GM12878 (cell line): Measurements from ENCODE around the gene ACSF3. TPM values are rescaled to one million over a fixed set of nuclear protein-coding genes. Genes with fewer than 3 reads are reported as not detected.

Experiments used
- ATAC-seq: fragments of 200-7000 bp; cut with Tn5 transposase; 3 replicates; pipeline ENCODE4 v1.9.1; 2020; ENCODE audit warnings: mild to moderate bottlenecking, moderate library complexity
- BruUV-seq: library from RNA; stranded (reverse); fragments of 400-500 nt; replicated peaks from 2 replicates; lab custom pipeline; 2021; lab: Mats Ljungman, UMichigan
- CTCF ChIA-PET: fragments of 300-600 bp; sonication (Branson Sonifier 250); formaldehyde crosslinking; extraction: SDS; loops from one replicate; lab custom pipeline; 2021; ENCODE audit warnings: inconsistent platforms; lab: Yijun Ruan, JAX
- POLR2A ChIA-PET: fragments of 350-600 bp; formaldehyde crosslinking; extraction: SDS; loops from one replicate; lab custom pipeline; 2021; ENCODE audit warnings: inconsistent platforms; lab: Charles Lee
- RAD21 ChIA-PET: fragments of 300-600 bp; sonication (Branson Sonifier 250); formaldehyde crosslinking; loops from one replicate; lab custom pipeline; 2023; ENCODE audit warnings: antibody characterized with exemption; ENCODE audit not compliant: unreplicated experiment; lab: Charles Lee
- SMC1A ChIA-PET: fragments of 300-600 bp; sonication (Branson Sonifier 250); formaldehyde crosslinking; loops from one replicate; lab custom pipeline; 2023; ENCODE audit not compliant: unreplicated experiment, uncharacterized antibody; lab: Charles Lee
- DNase-seq: peaks from one replicate; pipeline ENCODE4 v3.0.0-alpha.2; 2011; ENCODE audit warnings: low read depth, low spot score
- FAIRE-seq: peaks from 3 replicates; lab custom pipeline; 2011; peaks lifted over from hg19 to GRCh38; lab: Jason Lieb, UNC
- H2AFZ ChIP-seq: 2 replicates; pipeline ENCODE4 v1.6.0; 2011; ENCODE audit warnings: low read depth, low read length, control low read depth; ENCODE audit not compliant: control insufficient read depth
- H3K27ac ChIP-seq: 2 replicates; pipeline ENCODE4 v1.5.1; 2011; ENCODE audit warnings: control low read depth; ENCODE audit not compliant: control insufficient read depth, insufficient read depth
- H3K27me3 ChIP-seq, 2 experiments: replicated peaks in 1 of 2; 2 replicates each; pipeline versions ENCODE4 v1.6.0 to v1.6.1; 2011; ENCODE audit warnings: low read length in 1 of 2; ENCODE audit not compliant: control insufficient read depth in 2 of 2, insufficient read depth in 2 of 2
- H3K36me3 ChIP-seq, 2 experiments: 2 replicates each; pipeline ENCODE4 v1.5.1; 2011; ENCODE audit warnings: low read length in 1 of 2; ENCODE audit not compliant: control insufficient read depth in 2 of 2, insufficient read depth in 2 of 2
- H3K4me1 ChIP-seq: 2 replicates; pipeline ENCODE4 v1.6.1; 2011; ENCODE audit warnings: mild to moderate bottlenecking, low read length, moderate library complexity, mixed read lengths; ENCODE audit not compliant: control insufficient read depth, insufficient read depth
- H3K4me2 ChIP-seq: 2 replicates; pipeline ENCODE4 v1.6.0; 2011; ENCODE audit warnings: control low read depth; ENCODE audit not compliant: control insufficient read depth, insufficient read depth
- H3K4me3 ChIP-seq: fragments of 200-600 bp; sonication (generic); 2 replicates; pipeline ENCODE4 v1.5.1; 2016
- H3K79me2 ChIP-seq: 2 replicates; pipeline ENCODE4 v1.6.0; 2011; ENCODE audit warnings: low read length; ENCODE audit not compliant: control insufficient read depth, insufficient read depth
- H3K9ac ChIP-seq: 2 replicates; pipeline ENCODE4 v1.8.0; 2011; ENCODE audit warnings: low read length, control low read depth, mixed read lengths; ENCODE audit not compliant: control insufficient read depth, insufficient read depth
- H3K9me3 ChIP-seq: replicated peaks from 3 replicates; pipeline ENCODE4 v1.5.1; 2011; ENCODE audit warnings: mild to moderate bottlenecking, low read length; ENCODE audit not compliant: control insufficient read depth, insufficient read depth
- H4K20me1 ChIP-seq: 2 replicates; pipeline ENCODE4 v1.6.0; 2011; ENCODE audit not compliant: control insufficient read depth, insufficient read depth
- ATF7 ChIP-seq: fragments of 450-650 bp; IDR thresholded peaks from 2 replicates; pipeline ENCODE4 v1.6.1; 2016; ENCODE audit warnings: low read depth, mild to moderate bottlenecking
- CBX3 ChIP-seq: fragments of 200-600 bp; sonication (generic); IDR thresholded peaks from 2 replicates; pipeline ENCODE4 v1.6.1; 2016; ENCODE audit warnings: low read depth, borderline replicate concordance
- ESRRA ChIP-seq: IDR thresholded peaks from 2 replicates; pipeline ENCODE4 v1.6.1; 2012; ENCODE audit warnings: mild to moderate bottlenecking, low read length, improper control_type of control experiment
- IKZF2 ChIP-seq, 2 experiments: fragments of 450-650 bp; IDR thresholded peaks; 2 replicates each; pipeline ENCODE4 v1.6.1; 2017; ENCODE audit warnings: mild to moderate bottlenecking in 2 of 2, moderate library complexity in 2 of 2
- NFXL1 ChIP-seq: fragments of 450-650 bp; IDR thresholded peaks from 2 replicates; pipeline ENCODE4 v1.6.1; 2017; ENCODE audit warnings: antibody characterized with exemption, mild to moderate bottlenecking, borderline replicate concordance
- RAD51 ChIP-seq: fragments of 450-650 bp; IDR thresholded peaks from 2 replicates; pipeline ENCODE4 v1.6.1; 2016; ENCODE audit warnings: moderate library complexity, mild to moderate bottlenecking, inconsistent platforms
- SMAD5 ChIP-seq: IDR thresholded peaks from 2 replicates; pipeline ENCODE4 v1.6.1; 2016; ENCODE audit warnings: antibody characterized with exemption, low read depth
- SRF ChIP-seq, 2 experiments: IDR thresholded peaks; 2 replicates each; pipeline ENCODE4 v1.6.1; 2011; ENCODE audit warnings: low read depth in 2 of 2, low read length in 2 of 2, mild to moderate bottlenecking in 1 of 2, moderate library complexity in 1 of 2
- SUPT20H ChIP-seq: IDR thresholded peaks from 2 replicates; pipeline ENCODE4 v1.6.1; 2011; ENCODE audit warnings: low read depth, mild to moderate bottlenecking, low read length, moderate library complexity, borderline replicate concordance; ENCODE audit not compliant: control insufficient read depth
- WGBS: methylation state at CpG from one replicate; pipeline ENCODE4 v1.1.6; 2016; ENCODE audit warnings: low lambda C conversion rate; ENCODE audit not compliant: insufficient replicate concordance, insufficient coverage; ENCODE audit errors: missing lambda C conversion rate; 5-methylcytosine and 5-hydroxymethylcytosine counted together
- in situ Hi-C: fragments of 300-500 bp; cut with MboI; formaldehyde crosslinking; loops from 9 replicates; pipeline ENCODE4 v1.14.3; 2018; ENCODE audit warnings: mixed read lengths
- intact Hi-C: fragments of 100-400 bp; cut with micrococcal nuclease; formaldehyde crosslinking; loops from one replicate; pipeline ENCODE4 v1.14.2; 2022; ENCODE audit not compliant: unreplicated experiment
- polyA plus RNA-seq, 11 experiments: library from polyadenylated mRNA; depleted of rRNA in 4 of 11; unstranded in 6 of 11; stranded (reverse) in 5 of 11; fragments of >200 nt; fragmentation: Nextera tagmentation in 4 of 11; fragmentation: Illumina TruSeq in 1 of 11; extraction: Ambion mirVana in 4 of 11; extraction: Trizol in 1 of 11; gene quantifications; 1 replicate in 1 of 11; 2 replicates in 10 of 11; pipeline versions ENCODE4 v1.2.1 to v1.2.3, GENCODE V29; 2011 to 2016; ENCODE audit warnings: inconsistent platforms in 2 of 11, missing spikeins in 2 of 11, low read depth in 1 of 11
- total RNA-seq, 4 experiments: library from RNA; depleted of rRNA in 3 of 4; stranded (reverse); fragments of >200 nt in 3 of 4; fragmentation: Illumina TruSeq in 1 of 4; extraction: Trizol in 1 of 4; gene quantifications; 2 replicates each; pipeline versions ENCODE4 v1.2.1 to v1.2.3, GENCODE V29; 2013 to 2021
- TF ChIP-seq, protein P1 (sequence below): IDR thresholded peaks from 2 replicates; pipeline ENCODE4 v1.6.1; 2011; ENCODE audit warnings: borderline replicate concordance, low read depth, mild to moderate bottlenecking, moderate library complexity, mixed read lengths, low read length; ENCODE audit not compliant: insufficient read depth; ENCODE audit errors: extremely low read length
- TF ChIP-seq, protein P2 (sequence below): IDR thresholded peaks from 2 replicates; pipeline ENCODE4 v1.6.1; 2012; ENCODE audit warnings: mild to moderate bottlenecking, low read depth, low read length
- TF ChIP-seq, protein P3 (sequence below): fragments of 450-650 bp; formaldehyde crosslinking; IDR thresholded peaks from 2 replicates; pipeline ENCODE4 v1.4.0; 2022; ENCODE audit warnings: mild to moderate bottlenecking, moderate library complexity

The ACSF3 gene
- total and polyA plus RNA-seq, 10 of the 15 experiments (the other 5 are each of a cell fraction or from before 2014, with no cell fraction given): 1.0 to 44.4 (median 25.8) TPM

DNA sequence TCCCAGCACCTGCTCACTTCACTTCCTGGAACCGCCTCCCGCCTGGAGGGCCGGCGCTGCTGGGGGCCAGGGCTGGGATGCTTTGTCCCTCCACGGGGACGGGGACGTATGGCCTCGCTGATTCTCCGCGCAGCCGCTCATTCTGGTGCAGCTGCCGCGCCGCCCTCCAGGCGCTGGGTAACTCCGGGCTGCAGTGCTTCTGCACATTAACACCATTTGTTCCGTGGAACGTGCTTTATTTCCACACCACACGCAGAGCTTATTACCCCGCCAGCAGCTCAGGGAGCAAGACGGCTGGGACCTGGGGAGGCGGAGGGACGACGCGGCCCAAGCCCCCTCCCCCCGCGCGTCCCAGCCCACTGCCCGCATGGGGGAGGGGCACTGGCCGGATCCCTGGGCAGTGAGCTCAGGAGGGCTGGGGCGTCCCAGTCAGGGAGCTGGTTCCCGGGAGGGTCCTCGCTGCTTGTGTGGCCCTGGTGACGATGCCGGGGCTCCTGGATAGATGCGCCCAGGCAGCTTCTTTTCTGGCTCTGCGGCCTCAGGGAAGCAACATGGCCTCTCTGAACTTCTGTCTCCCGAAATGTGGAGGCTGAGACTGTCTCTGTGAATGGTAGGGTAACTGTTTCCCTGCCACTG is 45.4 kb upstream of the ACSF3 start:
- ChIA-PET CTCF (no interaction called here), RAD21 (no interaction called here), POLR2A (no interaction called here), SMC1A (interaction anchor here (1.0 kb wide), 1 partner anchor 12 kb away, joined by 3 read pairs; no protein-coding TSS in a partner anchor)
- no peak overlapping the region for H3K27ac ChIP-seq
- H3K4me1 ChIP-seq: no peaks in the 10 kb centered on the region
- no peak for TF ChIP-seq NFXL1
- TF ChIP-seq, protein P1, sequence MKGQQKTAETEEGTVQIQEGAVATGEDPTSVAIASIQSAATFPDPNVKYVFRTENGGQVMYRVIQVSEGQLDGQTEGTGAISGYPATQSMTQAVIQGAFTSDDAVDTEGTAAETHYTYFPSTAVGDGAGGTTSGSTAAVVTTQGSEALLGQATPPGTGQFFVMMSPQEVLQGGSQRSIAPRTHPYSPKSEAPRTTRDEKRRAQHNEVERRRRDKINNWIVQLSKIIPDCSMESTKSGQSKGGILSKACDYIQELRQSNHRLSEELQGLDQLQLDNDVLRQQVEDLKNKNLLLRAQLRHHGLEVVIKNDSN: no peak
- no peak for TF ChIP-seq SUPT20H
- no peak for TF ChIP-seq IKZF2 (IDR thresholded peaks at IDR 0.05)
- no peak for TF ChIP-seq SRF (IDR thresholded peaks at IDR 0.05; ENCODE audit: low read depth in 2 of 2, low read length in 2 of 2)
- TF ChIP-seq RAD51: no peak
- no peak for TF ChIP-seq SMAD5
- TF ChIP-seq CBX3: no peak
- TF ChIP-seq, protein P2, sequence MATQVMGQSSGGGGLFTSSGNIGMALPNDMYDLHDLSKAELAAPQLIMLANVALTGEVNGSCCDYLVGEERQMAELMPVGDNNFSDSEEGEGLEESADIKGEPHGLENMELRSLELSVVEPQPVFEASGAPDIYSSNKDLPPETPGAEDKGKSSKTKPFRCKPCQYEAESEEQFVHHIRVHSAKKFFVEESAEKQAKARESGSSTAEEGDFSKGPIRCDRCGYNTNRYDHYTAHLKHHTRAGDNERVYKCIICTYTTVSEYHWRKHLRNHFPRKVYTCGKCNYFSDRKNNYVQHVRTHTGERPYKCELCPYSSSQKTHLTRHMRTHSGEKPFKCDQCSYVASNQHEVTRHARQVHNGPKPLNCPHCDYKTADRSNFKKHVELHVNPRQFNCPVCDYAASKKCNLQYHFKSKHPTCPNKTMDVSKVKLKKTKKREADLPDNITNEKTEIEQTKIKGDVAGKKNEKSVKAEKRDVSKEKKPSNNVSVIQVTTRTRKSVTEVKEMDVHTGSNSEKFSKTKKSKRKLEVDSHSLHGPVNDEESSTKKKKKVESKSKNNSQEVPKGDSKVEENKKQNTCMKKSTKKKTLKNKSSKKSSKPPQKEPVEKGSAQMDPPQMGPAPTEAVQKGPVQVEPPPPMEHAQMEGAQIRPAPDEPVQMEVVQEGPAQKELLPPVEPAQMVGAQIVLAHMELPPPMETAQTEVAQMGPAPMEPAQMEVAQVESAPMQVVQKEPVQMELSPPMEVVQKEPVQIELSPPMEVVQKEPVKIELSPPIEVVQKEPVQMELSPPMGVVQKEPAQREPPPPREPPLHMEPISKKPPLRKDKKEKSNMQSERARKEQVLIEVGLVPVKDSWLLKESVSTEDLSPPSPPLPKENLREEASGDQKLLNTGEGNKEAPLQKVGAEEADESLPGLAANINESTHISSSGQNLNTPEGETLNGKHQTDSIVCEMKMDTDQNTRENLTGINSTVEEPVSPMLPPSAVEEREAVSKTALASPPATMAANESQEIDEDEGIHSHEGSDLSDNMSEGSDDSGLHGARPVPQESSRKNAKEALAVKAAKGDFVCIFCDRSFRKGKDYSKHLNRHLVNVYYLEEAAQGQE: no peak
- TF ChIP-seq ESRRA: no peak
- no peak for TF ChIP-seq ATF7
- TF ChIP-seq, protein P3, sequence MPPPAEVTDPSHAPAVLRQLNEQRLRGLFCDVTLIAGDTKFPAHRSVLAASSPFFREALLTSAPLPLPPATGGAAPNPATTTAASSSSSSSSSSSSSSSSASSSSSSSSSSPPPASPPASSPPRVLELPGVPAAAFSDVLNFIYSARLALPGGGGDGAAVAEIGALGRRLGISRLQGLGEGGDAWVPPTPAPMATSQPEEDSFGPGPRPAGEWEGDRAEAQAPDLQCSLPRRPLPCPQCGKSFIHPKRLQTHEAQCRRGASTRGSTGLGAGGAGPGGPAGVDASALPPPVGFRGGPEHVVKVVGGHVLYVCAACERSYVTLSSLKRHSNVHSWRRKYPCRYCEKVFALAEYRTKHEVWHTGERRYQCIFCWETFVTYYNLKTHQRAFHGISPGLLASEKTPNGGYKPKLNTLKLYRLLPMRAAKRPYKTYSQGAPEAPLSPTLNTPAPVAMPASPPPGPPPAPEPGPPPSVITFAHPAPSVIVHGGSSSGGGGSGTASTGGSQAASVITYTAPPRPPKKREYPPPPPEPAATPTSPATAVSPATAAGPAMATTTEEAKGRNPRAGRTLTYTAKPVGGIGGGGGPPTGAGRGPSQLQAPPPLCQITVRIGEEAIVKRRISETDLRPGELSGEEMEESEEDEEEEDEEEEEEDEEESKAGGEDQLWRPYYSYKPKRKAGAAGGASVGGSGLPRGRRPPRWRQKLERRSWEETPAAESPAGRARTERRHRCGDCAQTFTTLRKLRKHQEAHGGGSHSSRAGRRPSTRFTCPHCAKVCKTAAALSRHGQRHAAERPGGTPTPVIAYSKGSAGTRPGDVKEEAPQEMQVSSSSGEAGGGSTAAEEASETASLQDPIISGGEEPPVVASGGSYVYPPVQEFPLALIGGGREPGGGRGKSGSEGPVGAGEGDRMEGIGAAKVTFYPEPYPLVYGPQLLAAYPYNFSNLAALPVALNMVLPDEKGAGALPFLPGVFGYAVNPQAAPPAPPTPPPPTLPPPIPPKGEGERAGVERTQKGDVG: no peak
- intact Hi-C loops (no loop called here), in situ Hi-C loops (no loop called here)
- H3K4me2 ChIP-seq: no peak overlapping the region
- no TSS peak for BruUV-seq
- 67% methylated on average over 38 of the region's 38 CpGs for WGBS
- no peaks in the 10 kb centered on the region for H4K20me1 ChIP-seq
- H3K36me3 ChIP-seq: no peaks in the 10 kb centered on the region
- H3K9ac ChIP-seq: no peak overlapping the region
- no peaks in the 10 kb centered on the region; the same call in 2 of the 3 replicates for H3K9me3 ChIP-seq
- H2AFZ ChIP-seq: no peak overlapping the region
- no peak overlapping the region for H3K4me3 ChIP-seq
- no peaks in the 10 kb centered on the region; a peak in 1 of 4 replicates for H3K27me3 ChIP-seq
- DNase-seq: no peak
- no peak for ATAC-seq
- no peak for FAIRE-seq
- no peaks in the 10 kb centered on the region for H3K79me2 ChIP-seq
